Ramos (cell line): ENCODE data around the gene FAM131A.
"Not testable (repeated sequence)": the region's sequence is repeated elsewhere in the genome, so short reads cannot be mapped to it uniquely, and the experiment has no call there.

Experiments used
- in situ Hi-C: fragments of 300-500 bp; cut with MboI; formaldehyde crosslinking; loops from one replicate; pipeline ENCODE4 v1.14.3; 2022; ENCODE audit warnings: low sequenced_read_pairs; ENCODE audit not compliant: unreplicated experiment

FAM131A gene

DNA sequence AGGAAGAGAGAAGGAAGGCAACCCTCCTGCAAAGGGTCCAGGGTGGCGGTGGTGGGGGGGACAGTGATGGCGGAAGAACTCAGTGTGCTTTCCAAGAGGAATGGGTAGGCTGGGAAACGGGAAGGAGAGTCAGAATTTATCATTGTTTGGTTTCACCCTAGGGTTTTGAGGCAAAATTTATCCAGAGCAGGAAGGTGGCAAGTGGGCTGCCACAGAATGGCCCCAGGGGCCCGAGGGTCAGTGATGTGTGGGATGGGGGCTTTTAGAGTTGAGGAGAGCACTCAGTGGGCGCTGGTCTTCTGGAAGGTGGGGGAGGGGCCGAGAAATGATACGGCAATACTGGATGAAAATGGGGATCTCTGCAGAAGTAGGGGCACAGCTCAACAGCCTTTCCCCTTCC lies 581 bp downstream of the FAM131A start:
- in situ Hi-C loops = no loop called here

DNA sequence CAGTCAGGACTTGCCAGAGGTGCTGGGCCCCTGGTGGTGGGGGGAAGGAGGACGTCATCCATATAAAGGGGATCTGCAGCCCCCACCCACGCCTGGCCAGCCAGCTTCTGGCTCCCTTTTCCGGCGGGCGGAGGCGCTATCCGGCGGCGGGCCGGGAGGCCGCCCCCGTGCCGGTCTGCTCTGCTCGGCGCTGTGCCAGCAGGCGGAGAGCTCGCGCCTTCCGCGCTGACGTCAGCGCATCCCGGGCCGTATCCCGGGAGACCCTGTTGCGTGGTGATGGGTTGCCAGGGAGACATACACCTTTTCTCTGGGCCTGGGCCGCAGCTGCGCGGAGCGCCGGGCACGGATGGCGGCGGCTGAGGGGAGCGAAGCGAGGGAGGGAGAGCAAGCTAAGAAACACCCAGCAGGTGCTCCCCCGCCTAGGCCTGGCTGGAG lies 1.1 kb downstream of the FAM131A start:
- in situ Hi-C loops = no loop called here

DNA sequence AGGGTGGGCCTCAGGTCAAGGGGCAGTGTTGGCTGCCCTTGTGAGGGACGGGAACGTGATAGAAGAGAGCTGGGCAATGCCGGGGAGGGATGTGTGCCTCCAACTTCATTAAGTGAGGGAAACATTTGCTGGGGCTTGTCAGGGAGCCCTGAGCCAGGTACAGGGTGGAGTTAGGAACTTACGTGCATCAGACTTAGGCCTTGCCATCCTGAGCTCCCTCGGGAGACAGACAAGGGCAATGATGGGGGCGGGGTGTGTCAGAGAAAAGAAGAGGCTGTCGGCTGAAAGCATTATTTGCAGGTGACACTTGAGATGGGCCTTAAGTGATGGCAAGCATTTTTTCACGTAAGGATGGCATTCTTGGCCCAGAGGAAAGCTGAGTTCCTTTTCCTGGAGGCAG lies 1.6 kb downstream of the FAM131A start:
- in situ Hi-C loops = no loop called here

DNA sequence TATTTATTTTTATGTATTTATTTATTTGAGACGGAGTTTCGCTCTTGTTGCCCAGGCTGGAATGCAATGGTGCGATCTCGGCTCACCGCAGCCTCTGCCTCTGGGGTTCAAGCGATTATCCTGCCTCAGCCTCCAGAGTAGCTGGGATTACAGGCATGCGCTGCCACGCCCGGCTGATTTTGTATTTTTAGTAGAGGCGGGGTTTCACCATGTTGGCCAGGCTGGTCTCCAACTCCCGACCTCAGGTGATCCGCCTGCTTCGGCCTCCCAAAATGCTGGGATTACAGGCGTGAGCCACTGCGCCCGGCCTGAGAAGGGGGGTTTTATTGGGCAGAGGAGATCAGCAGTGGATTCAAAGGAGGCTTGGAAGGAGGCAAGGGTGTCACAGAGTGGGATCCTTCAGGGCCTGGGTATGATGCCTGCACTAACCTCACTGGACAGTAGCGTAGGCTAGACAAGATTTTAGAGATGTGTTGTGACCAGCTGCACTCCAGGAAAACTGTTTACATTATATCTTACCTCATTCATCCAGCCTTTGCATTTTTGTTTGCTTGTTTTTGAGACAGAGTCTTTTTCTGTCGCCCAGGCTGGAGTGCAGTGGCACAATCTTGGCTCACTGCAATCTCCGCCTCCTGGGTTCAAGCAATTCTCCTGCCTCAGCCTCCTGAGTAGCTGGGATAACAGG lies 2.2 kb downstream of the FAM131A start:
- in situ Hi-C loops = not testable (repeated sequence)

DNA sequence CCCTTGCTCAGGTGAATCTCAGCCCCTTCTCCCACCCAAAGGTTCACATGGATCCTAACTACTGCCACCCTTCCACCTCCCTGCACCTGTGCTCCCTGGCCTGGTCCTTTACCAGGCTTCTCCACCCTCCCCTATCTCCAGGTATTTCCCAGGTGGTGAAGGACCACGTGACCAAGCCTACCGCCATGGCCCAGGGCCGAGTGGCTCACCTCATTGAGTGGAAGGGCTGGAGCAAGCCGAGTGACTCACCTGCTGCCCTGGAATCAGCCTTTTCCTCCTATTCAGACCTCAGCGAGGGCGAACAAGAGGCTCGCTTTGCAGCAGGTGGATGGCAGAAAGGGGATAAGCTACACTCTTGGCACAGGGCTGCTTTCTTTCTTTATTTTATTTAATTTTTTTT lies 4.5 kb downstream of the FAM131A start:
- in situ Hi-C loops = no loop called here

DNA sequence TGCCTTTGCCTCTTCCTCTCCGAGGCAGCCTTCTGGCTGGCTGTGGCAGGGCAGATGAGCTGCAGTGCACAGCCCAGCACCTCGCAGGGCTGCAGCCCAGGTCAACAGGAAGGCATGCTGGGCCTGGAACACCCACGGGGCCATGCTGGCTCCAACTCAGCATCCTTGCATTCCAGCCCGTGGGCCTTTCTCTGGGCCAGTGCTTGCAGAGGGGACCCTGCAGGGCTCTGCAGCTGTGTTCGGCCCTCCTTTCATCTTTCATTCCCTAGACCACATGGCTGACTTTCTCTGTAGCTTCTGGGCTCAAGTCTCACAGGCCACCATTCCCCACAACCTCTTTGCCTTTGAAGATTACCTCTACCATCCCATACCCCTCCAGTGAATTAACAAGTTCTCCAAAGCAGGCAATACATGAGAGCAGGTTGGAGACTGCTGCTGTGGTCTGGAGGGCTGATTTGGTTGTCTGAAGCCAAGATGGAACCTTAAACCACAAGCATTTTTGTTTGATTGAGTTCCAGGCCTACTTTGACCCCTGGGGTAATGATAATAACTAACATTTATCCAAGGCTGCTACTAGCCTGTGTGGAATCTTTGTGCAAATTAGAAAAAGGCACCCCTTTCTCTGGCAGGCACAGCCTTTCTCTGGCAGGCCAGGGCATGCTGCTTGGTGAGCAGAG lies 5.9 kb downstream of the FAM131A start:
- in situ Hi-C loops = no loop called here

DNA sequence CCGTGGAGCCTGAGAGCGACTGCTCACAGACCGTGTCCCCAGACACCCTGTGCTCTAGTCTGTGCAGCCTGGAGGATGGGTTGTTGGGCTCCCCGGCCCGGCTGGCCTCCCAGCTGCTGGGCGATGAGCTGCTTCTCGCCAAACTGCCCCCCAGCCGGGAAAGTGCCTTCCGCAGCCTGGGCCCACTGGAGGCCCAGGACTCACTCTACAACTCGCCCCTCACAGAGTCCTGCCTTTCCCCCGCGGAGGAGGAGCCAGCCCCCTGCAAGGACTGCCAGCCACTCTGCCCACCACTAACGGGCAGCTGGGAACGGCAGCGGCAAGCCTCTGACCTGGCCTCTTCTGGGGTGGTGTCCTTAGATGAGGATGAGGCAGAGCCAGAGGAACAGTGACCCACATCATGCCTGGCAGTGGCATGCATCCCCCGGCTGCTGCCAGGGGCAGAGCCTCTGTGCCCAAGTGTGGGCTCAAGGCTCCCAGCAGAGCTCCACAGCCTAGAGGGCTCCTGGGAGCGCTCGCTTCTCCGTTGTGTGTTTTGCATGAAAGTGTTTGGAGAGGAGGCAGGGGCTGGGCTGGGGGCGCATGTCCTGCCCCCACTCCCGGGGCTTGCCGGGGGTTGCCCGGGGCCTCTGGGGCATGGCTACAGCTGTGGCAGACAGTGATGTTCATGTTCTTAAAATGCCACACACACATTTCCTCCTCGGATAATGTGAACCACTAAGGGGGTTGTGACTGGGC lies 7.3 kb downstream of the FAM131A start:
- in situ Hi-C loops = no loop called here

DNA sequence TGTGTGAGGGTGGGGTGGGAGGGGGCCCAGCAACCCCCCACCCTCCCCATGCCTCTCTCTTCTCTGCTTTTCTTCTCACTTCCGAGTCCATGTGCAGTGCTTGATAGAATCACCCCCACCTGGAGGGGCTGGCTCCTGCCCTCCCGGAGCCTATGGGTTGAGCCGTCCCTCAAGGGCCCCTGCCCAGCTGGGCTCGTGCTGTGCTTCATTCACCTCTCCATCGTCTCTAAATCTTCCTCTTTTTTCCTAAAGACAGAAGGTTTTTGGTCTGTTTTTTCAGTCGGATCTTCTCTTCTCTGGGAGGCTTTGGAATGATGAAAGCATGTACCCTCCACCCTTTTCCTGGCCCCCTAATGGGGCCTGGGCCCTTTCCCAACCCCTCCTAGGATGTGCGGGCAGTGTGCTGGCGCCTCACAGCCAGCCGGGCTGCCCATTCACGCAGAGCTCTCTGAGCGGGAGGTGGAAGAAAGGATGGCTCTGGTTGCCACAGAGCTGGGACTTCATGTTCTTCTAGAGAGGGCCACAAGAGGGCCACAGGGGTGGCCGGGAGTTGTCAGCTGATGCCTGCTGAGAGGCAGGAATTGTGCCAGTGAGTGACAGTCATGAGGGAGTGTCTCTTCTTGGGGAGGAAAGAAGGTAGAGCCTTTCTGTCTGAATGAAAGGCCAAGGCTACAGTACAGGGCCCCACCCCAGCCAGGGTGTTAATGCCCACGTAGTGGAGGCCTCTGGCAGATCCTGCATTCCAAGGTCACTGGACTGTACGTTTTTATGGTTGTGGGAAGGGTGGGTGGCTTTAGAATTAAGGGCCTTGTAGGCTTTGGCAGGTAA lies 8.1 kb downstream of the FAM131A start:
- in situ Hi-C loops = no loop called here

DNA sequence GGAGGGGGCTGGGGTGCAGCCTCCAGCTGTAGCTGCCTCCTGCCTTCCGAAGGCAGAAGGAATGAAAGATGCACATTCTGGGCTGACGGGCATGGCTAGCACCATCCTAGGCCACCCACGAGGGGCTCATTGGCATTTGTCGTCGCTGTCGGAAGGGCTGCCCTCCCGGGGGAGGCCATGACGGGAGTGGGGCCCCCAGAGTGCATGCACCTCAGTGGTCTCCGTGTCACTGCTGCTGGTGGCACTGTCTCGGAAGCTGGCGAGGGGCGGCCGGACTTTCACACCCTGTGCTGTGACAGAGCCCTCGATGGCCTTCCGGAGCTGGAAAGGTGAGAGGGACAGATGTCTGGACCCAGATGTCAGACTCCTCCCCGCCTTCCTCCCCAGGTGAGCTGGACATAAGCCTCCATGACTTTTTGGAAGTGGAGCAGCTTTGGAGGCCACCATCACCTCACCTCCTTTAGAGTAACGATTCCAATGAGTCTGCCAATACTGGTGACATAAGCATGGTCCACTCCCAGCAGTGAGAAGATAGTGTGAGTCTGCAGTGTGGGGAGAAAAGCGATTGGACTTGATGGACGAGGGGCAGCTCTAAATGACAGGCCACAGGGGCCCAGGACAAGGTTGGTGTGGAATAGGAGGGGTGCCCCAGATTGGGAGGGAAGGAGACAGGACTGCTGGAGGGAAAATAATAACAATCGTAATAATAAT lies 9.2 kb downstream of the FAM131A start:
- in situ Hi-C loops = no loop called here

DNA sequence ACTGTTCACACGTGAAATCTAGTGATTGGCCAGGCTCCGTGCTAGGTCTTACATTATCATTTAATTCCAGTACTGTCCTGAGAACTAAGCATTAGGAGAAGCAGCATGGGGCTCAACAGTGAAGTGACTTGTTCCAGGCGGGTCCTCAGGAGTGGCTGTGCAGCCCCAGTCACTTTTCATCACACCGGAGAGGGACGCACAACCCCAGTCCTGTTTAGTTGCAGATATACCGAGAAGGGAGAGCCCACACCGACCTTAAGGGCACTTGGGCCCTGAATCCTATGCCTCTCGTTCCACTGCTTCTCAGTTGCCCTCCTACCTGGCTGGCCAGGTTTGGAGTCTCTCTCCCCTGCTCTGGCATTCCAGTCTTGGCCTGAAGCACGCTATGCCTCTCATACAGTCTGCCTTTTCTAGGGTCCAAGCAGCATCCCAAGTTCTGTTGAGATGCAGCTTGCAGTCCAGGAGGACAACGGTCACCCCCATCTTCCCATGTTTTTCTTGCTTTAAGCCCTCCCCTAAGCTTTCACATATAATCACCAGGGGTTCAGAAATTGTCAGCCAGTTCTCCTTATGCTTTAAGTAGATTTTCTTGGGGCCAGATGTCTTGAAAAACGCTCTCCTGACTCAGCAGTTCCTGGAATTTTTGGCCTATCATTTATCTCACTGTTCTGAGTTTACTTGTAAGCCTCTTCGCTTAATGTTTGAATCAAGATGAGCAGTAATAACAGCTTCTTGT lies 10.1 kb downstream of the FAM131A start:
- in situ Hi-C loops = no loop called here

DNA sequence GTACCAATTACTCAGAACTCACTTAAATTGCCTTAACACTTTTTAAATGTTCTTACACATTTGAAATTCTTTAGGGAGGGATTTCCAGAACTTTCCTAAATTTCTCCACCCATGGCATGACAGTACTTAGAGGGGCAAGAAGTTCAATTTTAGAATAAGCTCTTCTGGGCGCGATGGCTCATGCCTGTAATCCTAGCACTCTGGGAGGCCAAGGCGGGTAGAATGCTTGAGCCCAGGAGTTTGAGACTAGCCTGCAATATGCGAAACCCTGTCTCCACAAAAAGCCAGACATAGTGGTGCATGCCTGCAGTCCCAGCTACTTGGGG lies 10.6 kb downstream of the FAM131A start:
- in situ Hi-C loops = no loop called here

DNA sequence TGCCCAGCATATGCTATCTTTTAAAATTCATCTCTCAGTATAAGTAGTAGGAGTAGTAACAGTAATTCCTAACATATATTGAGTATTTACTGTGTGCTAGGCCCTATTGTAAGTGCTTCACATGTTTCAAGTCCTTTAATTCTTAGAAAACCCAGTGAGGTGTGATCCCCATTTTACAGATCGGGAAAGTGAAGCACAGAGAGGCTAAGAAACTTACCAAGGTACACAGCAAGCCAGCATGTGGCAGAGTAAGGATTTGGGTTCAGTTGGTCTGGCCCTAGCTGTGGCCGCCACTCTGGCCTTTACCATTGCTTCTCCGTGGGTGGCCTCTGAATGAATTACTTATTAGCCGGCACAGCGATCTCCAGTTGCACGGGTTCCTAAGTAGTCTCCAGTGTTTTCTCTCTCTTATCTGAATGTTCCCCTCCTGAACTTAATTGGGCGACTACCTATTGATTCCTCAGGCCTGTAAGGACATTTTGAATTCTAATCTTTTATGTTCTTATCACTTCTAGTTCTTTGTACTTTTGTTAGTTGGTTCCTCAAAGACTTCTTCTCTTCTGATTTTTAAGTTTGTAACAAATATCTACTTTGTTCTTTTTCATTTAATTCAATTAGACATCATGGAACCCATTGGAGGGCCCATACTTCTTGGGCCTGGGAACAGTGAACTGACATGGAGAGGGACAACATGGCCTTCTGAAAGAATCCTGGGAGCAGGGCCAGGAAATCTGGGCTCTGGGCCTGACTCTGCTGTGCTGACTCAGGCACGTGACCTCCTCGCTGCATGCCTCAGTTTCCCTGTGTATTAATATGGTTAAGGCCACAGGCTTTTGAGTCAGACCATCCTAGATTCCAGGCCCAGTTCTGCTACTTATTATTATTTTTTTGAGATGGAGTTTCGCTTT lies 12.4 kb downstream of the FAM131A start:
- in situ Hi-C loops = no loop called here

DNA sequence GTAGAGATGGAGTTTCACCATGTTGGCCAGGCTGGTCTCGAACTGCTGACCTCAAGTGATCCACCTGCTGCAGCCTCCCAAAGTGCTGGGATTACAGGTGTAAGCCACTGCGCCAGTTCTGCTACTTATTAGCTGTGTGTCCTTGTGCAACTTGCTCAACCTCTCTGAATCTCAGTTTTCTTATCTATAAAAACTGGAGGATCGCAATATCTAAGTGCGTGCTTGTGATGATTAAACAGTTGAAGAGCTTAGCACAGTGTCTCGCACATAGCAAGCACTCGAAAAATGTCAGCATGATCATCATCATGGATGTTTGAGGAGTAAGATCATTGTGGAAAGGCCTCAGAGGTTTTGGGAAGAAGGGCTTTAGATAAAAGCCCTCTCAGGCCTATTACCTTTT lies 13.2 kb downstream of the FAM131A start:
- in situ Hi-C loops = no loop called here

DNA sequence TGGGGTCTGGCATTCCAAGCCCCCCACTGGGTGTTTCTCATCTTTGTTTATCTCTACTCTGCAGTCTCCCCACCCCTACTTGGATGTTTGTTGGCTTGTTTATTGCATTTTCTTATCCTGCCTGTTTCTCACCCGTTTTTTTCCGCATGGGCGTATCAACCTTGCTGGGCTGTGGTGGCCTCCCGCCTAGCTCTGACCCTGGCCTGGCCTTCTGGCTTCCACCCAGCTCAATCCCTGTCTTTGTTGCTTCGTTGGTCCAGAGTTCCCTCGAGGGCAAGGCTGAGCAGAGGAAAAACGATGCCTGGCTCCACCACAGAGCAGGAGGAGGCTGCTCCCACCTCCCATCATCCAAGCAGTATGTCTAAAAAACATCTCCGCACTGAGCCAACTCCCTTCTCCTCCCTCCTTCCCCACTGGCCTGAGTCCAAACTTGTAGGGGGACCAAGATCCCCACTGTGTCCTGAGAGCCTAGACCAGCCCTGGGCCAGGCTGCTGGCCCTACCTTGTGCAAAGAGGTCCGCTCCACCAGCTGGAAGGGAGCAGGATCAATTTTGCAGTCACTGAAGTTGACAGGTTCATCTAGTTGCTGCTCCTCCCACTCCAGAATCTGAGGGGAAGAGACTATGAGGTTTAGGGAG lies 14.2 kb downstream of the FAM131A start:
- in situ Hi-C loops = no loop called here

DNA sequence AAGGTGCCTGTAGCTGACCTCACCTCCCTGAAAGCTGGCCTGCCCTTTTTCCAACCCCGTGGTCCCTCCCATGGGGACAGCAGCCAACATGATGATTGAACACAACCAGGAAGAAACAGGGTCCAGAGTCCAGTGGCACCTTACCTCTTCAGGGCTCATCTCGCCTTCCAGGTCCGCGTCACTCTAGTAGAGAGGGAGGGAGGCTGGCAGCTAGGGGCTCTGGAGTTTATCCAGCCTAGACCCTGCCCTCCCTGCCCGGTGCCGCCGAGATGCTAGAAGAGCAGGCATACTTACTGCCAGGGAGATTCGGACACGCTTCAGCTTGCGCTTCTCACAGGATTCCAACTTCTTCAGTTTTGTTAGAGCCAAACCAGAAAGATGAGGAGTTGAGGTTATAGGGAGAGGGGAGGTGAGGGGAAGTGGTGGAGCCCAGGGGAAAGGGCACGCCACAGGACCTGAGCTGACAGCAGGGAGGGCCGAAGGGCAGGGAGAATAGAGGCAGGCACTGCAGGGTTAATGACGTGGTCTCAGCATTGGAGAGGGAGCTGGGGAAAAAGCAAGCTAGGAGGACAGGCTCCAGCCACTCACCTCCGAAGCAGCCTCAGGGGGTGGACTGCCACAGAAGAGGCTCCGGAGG lies 14.9 kb downstream of the FAM131A start:
- in situ Hi-C loops = no loop called here

DNA sequence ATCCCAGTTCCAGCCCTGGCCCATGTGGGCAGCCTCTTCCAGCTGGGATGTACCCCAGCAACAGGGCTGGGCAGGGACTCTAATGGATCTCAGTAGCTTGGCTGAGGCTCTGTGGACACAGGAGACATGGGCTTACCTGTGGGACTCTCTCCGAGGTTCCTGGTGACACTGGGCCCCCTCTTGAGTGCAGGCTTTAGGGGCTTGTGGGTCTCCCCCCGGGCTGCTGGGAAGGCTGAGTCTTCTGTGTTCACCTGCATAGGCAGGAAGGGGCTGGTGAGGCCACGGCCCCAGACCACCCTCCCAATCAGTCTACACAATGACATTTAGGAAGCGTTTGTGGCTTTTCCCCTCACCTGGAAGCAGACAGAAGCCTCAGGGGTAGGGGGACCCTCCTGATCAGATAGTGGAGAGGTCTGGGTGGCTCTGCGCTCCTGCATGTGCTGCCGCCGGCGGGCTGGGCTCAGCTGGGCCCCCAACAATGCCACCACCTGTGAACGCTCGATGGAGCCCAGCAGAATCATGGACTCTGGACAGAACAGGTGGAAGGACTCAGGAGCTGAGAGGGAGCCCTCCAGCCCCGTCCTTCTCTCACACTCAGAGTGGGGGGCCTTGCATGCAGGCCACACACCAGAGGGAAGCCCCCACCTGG lies 15.6 kb downstream of the FAM131A start:
- in situ Hi-C loops = no loop called here

DNA sequence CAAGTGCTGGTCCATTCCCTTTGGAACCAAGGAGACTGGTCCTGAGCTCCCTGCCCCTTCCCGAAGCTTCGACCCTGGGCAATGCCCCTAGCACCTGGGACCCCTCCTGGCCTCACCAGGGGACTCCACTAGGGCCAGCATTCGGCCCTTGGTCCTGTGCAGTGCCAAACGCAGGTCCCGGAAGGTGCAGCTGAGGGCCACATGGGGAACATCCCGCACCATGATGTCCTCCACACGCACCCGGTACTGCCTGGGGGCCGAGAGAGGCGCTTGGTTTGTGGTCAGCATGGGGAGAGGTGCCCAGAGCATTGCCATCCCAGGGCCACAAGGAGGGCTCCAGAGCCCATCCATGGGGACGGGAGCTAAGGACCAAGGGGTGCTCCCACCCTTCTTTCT lies 16.1 kb downstream of the FAM131A start:
- in situ Hi-C loops = no loop called here
